Measurements from ENCODE around the gene PKNOX2.

Gene PKNOX2

DNA sequence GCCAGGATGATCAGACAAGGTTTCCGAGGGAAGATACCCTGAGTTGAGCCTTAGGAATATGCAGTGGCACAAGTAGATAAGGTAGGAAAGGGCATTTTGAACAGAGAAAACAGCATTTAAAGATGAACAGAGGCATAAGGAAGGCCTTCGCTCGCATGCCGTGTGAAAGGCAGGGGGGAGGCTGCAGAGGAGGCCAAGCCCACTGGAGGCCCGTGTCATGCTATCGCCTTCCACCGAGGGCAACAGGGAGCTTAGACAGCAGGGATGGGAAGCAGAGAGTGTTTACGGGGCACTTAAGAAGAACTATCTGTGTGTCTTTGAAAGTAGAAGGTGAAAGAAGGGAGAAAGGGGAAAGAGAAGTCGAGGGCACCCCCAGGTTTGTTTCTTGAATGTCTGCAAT, 148.3 kb downstream of the PKNOX2 start:
- H3K4me3 ChIP-seq (ENCODE audit: low read depth in 1 of 5, low read length in 5 of 5): no peak overlapping the region
- peaks cover 0 to 5% (median 0%) of the 10 kb centered on the region in 5 donors for H3K27me3 ChIP-seq (ENCODE audit: control insufficient read depth in 5 of 5, insufficient read depth in 4 of 5, low read length in 5 of 5)
- H3K27ac ChIP-seq (ENCODE audit: low read depth, low read length): no peak overlapping the region

DNA sequence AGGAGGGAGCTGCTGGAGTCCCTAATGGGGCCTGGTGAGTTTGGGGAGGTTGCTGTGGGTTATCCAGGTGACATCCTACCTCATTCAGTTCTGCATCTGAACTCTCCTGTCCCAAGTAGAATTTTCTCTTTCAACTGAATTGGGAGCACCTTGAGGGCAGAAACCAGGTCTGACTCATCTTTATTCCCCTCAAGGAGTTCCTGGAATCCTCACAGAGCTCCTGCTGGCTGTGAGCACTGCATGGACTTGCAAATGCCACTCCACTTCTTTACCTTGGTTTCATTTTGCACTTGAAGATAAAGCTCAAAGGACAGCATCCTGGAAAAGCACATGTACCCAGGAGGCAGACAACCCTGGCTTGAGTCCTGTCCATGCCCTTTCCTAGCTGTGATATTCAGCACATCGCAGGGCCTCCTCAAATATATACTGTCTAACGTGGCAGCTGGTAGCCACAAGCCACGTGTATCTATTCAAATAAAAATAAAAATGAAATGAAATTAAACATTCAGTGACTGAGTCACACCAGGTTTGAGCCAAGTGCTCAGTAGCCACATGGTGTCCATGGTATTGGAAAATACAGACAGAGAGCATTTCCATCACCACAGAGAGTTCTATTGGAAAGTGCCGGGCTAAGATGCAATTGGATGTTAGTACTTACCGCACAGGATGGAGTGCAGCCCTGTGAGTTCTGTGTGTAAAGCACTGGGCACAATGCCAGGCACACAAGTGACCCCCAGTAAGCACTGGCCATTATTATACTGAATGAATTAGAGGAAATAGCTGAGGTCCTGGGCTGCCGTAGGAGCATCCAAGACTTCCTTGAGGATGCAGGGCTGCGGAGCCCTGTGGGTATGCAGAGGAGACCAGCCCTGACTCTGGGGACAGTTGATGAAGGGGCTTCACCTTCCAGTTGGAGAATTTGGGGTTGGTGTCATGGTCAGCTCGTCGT, 149.0 kb downstream of the PKNOX2 start:
- Histone ChIP-seq H3K9me3 (ENCODE audit: control insufficient read depth in 5 of 5, low read length in 5 of 5) (no peaks in the 10 kb centered on the region), H3K9ac (ENCODE audit: low read length in 5 of 5) (no peak overlapping the region), H3K4me3 (ENCODE audit: low read depth in 1 of 5, low read length in 5 of 5) (no peak overlapping the region), H3K4me1 (ENCODE audit: control insufficient read depth in 5 of 5, insufficient read depth in 5 of 5, low read length in 5 of 5) (peaks cover 0 to 9% (median 5%) of the 10 kb centered on the region in 5 donors), H3K36me3 (ENCODE audit: control insufficient read depth in 5 of 5, insufficient read depth in 5 of 5, low read length in 5 of 5) (no peaks in the 10 kb centered on the region), H3K27me3 (ENCODE audit: control insufficient read depth in 5 of 5, insufficient read depth in 4 of 5, low read length in 5 of 5) (peaks cover 0 to 5% (median 0%) of the 10 kb centered on the region in 5 donors), H3K27ac (ENCODE audit: low read depth, low read length) (no peak overlapping the region)

More for the DNA sequence above, 148.3 kb downstream of the PKNOX2 start:
- Histone ChIP-seq H3K36me3 (ENCODE audit: control insufficient read depth in 5 of 5, insufficient read depth in 5 of 5, low read length in 5 of 5) (no peaks in the 10 kb centered on the region), H3K4me1 (ENCODE audit: control insufficient read depth in 5 of 5, insufficient read depth in 5 of 5, low read length in 5 of 5) (peaks cover 0 to 9% (median 5%) of the 10 kb centered on the region in 5 donors), H3K9me3 (ENCODE audit: control insufficient read depth in 5 of 5, low read length in 5 of 5) (no peaks in the 10 kb centered on the region), H3K9ac (ENCODE audit: low read length in 5 of 5) (no peak overlapping the region)

- Histone ChIP-seq H3K9me3 (ENCODE audit: control insufficient read depth in 5 of 5, low read length in 5 of 5) (no peaks in the 10 kb centered on the region), H3K27me3 (ENCODE audit: control insufficient read depth in 5 of 5, insufficient read depth in 4 of 5, low read length in 5 of 5) (peaks cover 0 to 5% (median 0%) of the 10 kb centered on the region in 5 donors), H3K4me1 (ENCODE audit: control insufficient read depth in 5 of 5, insufficient read depth in 5 of 5, low read length in 5 of 5) (peaks cover 0 to 9% (median 5%) of the 10 kb centered on the region in 5 donors), H3K36me3 (ENCODE audit: control insufficient read depth in 5 of 5, insufficient read depth in 5 of 5, low read length in 5 of 5) (no peaks in the 10 kb centered on the region), H3K4me3 (ENCODE audit: low read depth in 1 of 5, low read length in 5 of 5) (no peak overlapping the region), H3K27ac (ENCODE audit: low read depth, low read length) (no peak overlapping the region), H3K9ac (ENCODE audit: low read length in 5 of 5) (no peak overlapping the region)
Observed at GRCh38 chr11:125314276-125315078, 149.9 kb downstream of the PKNOX2 start.

GRCh38 chr11:125315079-125315740, 150.7 kb downstream of the PKNOX2 start:
- Histone ChIP-seq H3K27me3 (ENCODE audit: control insufficient read depth in 5 of 5, insufficient read depth in 4 of 5, low read length in 5 of 5) (peaks cover 0 to 5% (median 0%) of the 10 kb centered on the region in 5 donors), H3K27ac (ENCODE audit: low read depth, low read length) (no peak overlapping the region)

GRCh38 chr11:125317416-125317815, 152.9 kb downstream of the PKNOX2 start:
- Histone ChIP-seq H3K4me3 (ENCODE audit: low read depth in 1 of 5, low read length in 5 of 5) (no peak overlapping the region), H3K9me3 (ENCODE audit: control insufficient read depth in 5 of 5, low read length in 5 of 5) (no peaks in the 10 kb centered on the region), H3K36me3 (ENCODE audit: control insufficient read depth in 5 of 5, insufficient read depth in 5 of 5, low read length in 5 of 5) (no peaks in the 10 kb centered on the region), H3K27me3 (ENCODE audit: control insufficient read depth in 5 of 5, insufficient read depth in 4 of 5, low read length in 5 of 5) (peaks cover 0 to 5% (median 2%) of the 10 kb centered on the region in 5 donors), H3K9ac (ENCODE audit: low read length in 5 of 5) (no peak overlapping the region), H3K4me1 (ENCODE audit: control insufficient read depth in 5 of 5, insufficient read depth in 5 of 5, low read length in 5 of 5) (peaks cover 0 to 9% (median 5%) of the 10 kb centered on the region in 5 donors), H3K27ac (ENCODE audit: low read depth, low read length) (no peak overlapping the region)

More at GRCh38 chr11:125315079-125315740, 150.7 kb downstream of the PKNOX2 start:
- peaks cover 0 to 9% (median 5%) of the 10 kb centered on the region in 5 donors for H3K4me1 ChIP-seq (ENCODE audit: control insufficient read depth in 5 of 5, insufficient read depth in 5 of 5, low read length in 5 of 5)
- no peak overlapping the region for H3K4me3 ChIP-seq (ENCODE audit: low read depth in 1 of 5, low read length in 5 of 5)
- no peaks in the 10 kb centered on the region for H3K36me3 ChIP-seq (ENCODE audit: control insufficient read depth in 5 of 5, insufficient read depth in 5 of 5, low read length in 5 of 5)
- no peaks in the 10 kb centered on the region for H3K9me3 ChIP-seq (ENCODE audit: control insufficient read depth in 5 of 5, low read length in 5 of 5)
- H3K9ac ChIP-seq (ENCODE audit: low read length in 5 of 5): no peak overlapping the region

DNA sequence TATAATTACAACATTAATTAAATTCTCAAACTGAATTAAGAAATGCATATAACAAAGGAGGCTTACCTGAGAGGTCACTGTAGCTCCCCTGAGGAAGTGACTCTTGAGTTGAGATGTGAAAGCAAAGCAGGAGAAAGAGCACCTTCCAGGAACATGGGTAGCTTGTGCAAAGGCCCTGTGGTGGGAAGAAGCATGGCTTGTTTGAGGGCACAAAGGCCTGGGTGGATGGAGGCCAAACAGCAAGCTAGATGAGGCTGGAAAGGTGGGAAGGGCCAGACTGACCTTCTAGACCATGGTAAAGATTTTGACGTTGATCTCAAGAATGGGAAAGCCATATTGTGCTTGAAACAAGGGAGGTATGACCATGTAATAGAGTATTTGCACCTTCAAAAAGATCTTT, 155.1 kb downstream of the PKNOX2 start:
- Histone ChIP-seq H3K27ac (ENCODE audit: low read depth, low read length) (no peak overlapping the region), H3K9me3 (ENCODE audit: control insufficient read depth in 5 of 5, low read length in 5 of 5) (no peaks in the 10 kb centered on the region), H3K36me3 (ENCODE audit: control insufficient read depth in 5 of 5, insufficient read depth in 5 of 5, low read length in 5 of 5) (no peaks in the 10 kb centered on the region), H3K4me3 (ENCODE audit: low read depth in 1 of 5, low read length in 5 of 5) (no peak overlapping the region), H3K27me3 (ENCODE audit: control insufficient read depth in 5 of 5, insufficient read depth in 4 of 5, low read length in 5 of 5) (peaks cover 0 to 7% (median 0%) of the 10 kb centered on the region in 5 donors), H3K9ac (ENCODE audit: low read length in 5 of 5) (no peak overlapping the region), H3K4me1 (ENCODE audit: control insufficient read depth in 5 of 5, insufficient read depth in 5 of 5, low read length in 5 of 5) (peaks cover 0 to 5% (median 0%) of the 10 kb centered on the region in 5 donors)

DNA sequence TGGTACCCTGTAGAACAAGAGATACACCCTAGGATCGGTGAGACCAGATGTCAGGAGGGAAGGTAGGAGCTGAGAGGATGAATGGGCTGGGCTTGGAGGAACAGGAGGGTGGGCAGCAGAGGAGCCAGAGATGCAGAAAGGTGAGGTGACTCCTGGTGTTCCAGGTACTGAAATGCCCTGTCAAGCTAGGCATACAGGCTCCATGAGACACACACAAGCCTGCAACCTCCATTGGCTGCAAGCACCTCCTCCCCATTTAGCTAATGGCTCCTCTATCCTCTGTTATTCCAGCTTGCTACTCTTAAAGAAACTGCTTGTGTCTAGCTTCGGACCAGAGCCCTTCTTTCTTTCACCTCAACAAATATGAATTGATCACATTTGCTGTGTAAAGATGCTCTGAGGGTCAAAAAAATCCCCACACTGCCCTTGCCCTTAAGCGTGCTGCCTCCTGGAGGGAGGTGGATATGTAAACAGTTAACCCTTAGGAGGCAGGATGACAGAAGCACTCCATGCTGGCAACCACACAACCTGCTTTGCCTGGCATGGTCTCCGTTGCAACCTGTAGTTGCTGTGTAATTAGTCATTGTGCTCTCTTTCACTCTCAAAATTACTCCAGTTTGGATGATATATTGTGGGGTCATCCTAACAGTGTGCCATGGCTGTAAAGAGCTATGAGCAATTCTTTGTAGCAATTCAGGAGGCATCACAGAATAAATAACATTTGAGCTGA, 156.0 kb downstream of the PKNOX2 start:
- H3K27ac ChIP-seq (ENCODE audit: low read depth, low read length): no peak overlapping the region

GRCh38 chr11:125322289-125322688, 157.7 kb downstream of the PKNOX2 start:
- H3K4me3 ChIP-seq (ENCODE audit: low read depth in 1 of 5, low read length in 5 of 5): no peak overlapping the region
- H3K9me3 ChIP-seq (ENCODE audit: control insufficient read depth in 5 of 5, low read length in 5 of 5): no peaks in the 10 kb centered on the region
- H3K27me3 ChIP-seq (ENCODE audit: control insufficient read depth in 5 of 5, insufficient read depth in 4 of 5, low read length in 5 of 5): peaks cover 0 to 7% (median 0%) of the 10 kb centered on the region in 5 donors
- H3K27ac ChIP-seq (ENCODE audit: low read depth, low read length): no peak overlapping the region
- no peaks in the 10 kb centered on the region for H3K4me1 ChIP-seq (ENCODE audit: control insufficient read depth in 5 of 5, insufficient read depth in 5 of 5, low read length in 5 of 5)
- no peaks in the 10 kb centered on the region for H3K36me3 ChIP-seq (ENCODE audit: control insufficient read depth in 5 of 5, insufficient read depth in 5 of 5, low read length in 5 of 5)
- no peak overlapping the region for H3K9ac ChIP-seq (ENCODE audit: low read length in 5 of 5)

More for the DNA sequence above, 156.0 kb downstream of the PKNOX2 start:
- no peak overlapping the region for H3K9ac ChIP-seq (ENCODE audit: low read length in 5 of 5)
- H3K4me3 ChIP-seq (ENCODE audit: low read depth in 1 of 5, low read length in 5 of 5): no peak overlapping the region
- H3K36me3 ChIP-seq (ENCODE audit: control insufficient read depth in 5 of 5, insufficient read depth in 5 of 5, low read length in 5 of 5): no peaks in the 10 kb centered on the region
- no peaks in the 10 kb centered on the region for H3K9me3 ChIP-seq (ENCODE audit: control insufficient read depth in 5 of 5, low read length in 5 of 5)
- peaks cover 0 to 7% (median 0%) of the 10 kb centered on the region in 5 donors for H3K27me3 ChIP-seq (ENCODE audit: control insufficient read depth in 5 of 5, insufficient read depth in 4 of 5, low read length in 5 of 5)
- H3K4me1 ChIP-seq (ENCODE audit: control insufficient read depth in 5 of 5, insufficient read depth in 5 of 5, low read length in 5 of 5): peaks cover 0 to 3% (median 0%) of the 10 kb centered on the region in 5 donors

DNA sequence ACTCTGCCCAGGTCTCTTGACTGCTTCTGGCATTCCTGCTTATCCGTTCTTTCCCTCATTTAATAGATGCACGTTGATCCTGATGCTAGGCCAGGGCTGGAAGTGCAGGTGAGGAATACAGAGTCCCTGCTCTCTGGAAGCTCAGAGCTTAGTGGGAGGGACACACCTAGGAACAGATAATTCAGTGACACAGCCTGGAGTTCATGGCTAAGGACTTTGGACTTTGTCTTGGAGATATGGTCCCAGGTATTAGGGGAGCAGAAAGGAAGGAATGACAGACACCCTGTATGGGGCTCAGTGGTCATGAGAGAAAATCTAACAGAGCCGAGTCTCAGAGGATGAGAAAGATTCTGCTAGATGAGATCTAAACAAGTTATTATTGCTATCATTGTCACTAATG, 160.6 kb downstream of the PKNOX2 start:
- Histone ChIP-seq H3K27ac (ENCODE audit: low read depth, low read length) (no peak overlapping the region), H3K9me3 (ENCODE audit: control insufficient read depth in 5 of 5, low read length in 5 of 5) (no peaks in the 10 kb centered on the region), H3K9ac (ENCODE audit: low read length in 5 of 5) (no peak overlapping the region), H3K4me1 (ENCODE audit: control insufficient read depth in 5 of 5, insufficient read depth in 5 of 5, low read length in 5 of 5) (no peaks in the 10 kb centered on the region), H3K27me3 (ENCODE audit: control insufficient read depth in 5 of 5, insufficient read depth in 4 of 5, low read length in 5 of 5) (peaks cover 0 to 7% (median 0%) of the 10 kb centered on the region in 5 donors), H3K4me3 (ENCODE audit: low read depth in 1 of 5, low read length in 5 of 5) (no peak overlapping the region), H3K36me3 (ENCODE audit: control insufficient read depth in 5 of 5, insufficient read depth in 5 of 5, low read length in 5 of 5) (no peaks in the 10 kb centered on the region)

Data from subcutaneous abdominal adipose tissue (tissue), 5 donors.